HCT116 (cell line): ENCODE data around the gene CCM2. TPM values are rescaled to one million over a fixed set of nuclear protein-coding genes. Genes with fewer than 3 reads are reported as not detected.

Source experiments
- ATAC-seq: fragments of 200-7000 bp; cut with Tn5 transposase; 2 replicates; pipeline ENCODE4 v1.9.1; 2020; ENCODE audit warnings: mild to moderate bottlenecking, moderate library complexity
- BruUV-seq: library from RNA; stranded (reverse); fragments of 400-500 nt; replicated peaks from 2 replicates; lab custom pipeline; 2021; lab: Mats Ljungman, UMichigan
- CTCF ChIA-PET: fragments of 300-600 bp; sonication (Branson Sonifier 250); formaldehyde crosslinking; loops from one replicate; lab custom pipeline; 2021; ENCODE audit warnings: antibody characterized with exemption; lab: Charles Lee
- POLR2A ChIA-PET: fragments of 300-600, 350-600 bp; sonication (Branson Sonifier 250); formaldehyde crosslinking; loops from one replicate; lab custom pipeline; 2021; ENCODE audit warnings: antibody characterized with exemption; lab: Charles Lee
- RAD21 ChIA-PET, 2 experiments: fragments of 300-600 bp; sonication (Branson Sonifier 250); formaldehyde crosslinking; loops; one replicate each; lab custom pipeline; 2023; ENCODE audit warnings: low total read pairs in 2 of 2; ENCODE audit not compliant: uncharacterized antibody in 2 of 2, unreplicated experiment in 2 of 2, low non-redundant PET in 1 of 2; lab: Charles Lee
- DNase-seq: peaks from one replicate; pipeline ENCODE4 v3.0.0-alpha.2; 2010; ENCODE audit warnings: low read depth, low spot score
- H2AFZ ChIP-seq: fragments of 200-600 bp; shearing (Covaris generic), sonication (generic); 2 replicates; pipeline ENCODE4 v1.6.1; 2017; ENCODE audit warnings: low read depth, mixed run types, mixed read lengths, antibody characterized with exemption, low read length; ENCODE audit not compliant: poor library complexity, severe bottlenecking
- H3K27ac ChIP-seq: 2 replicates; pipeline ENCODE4 v1.5.1; 2012; ENCODE audit warnings: low read depth, low read length
- H3K27me3 ChIP-seq: fragments of 200-600 bp; sonication (generic); 2 replicates; pipeline ENCODE4 v1.6.1; 2016; ENCODE audit warnings: mixed run types, low read length, mixed read lengths; ENCODE audit not compliant: insufficient read depth
- H3K36me3 ChIP-seq, 2 experiments: fragments of 200-500 bp in 1 of 2; fragments of 200-600 bp in 1 of 2; sonication (Bioruptor generic) in 1 of 2; sonication (generic) in 1 of 2; 2 replicates each; pipeline versions ENCODE4 v1.5.1 to v1.6.1; 2014 to 2016; ENCODE audit warnings: low read length in 2 of 2, inconsistent platforms in 1 of 2, mixed read lengths in 1 of 2, mixed run types in 1 of 2; ENCODE audit not compliant: insufficient read depth in 2 of 2, control insufficient read depth in 1 of 2
- H3K4me1 ChIP-seq, 2 experiments: fragments of 200-600 bp in 1 of 2; sonication (generic) in 1 of 2; 2 replicates each; pipeline versions ENCODE4 v1.5.1 to v1.6.1; 2012 to 2017; ENCODE audit warnings: low read length in 2 of 2, inconsistent platforms in 1 of 2, mild to moderate bottlenecking in 1 of 2, mixed read lengths in 1 of 2, mixed run types in 1 of 2, moderate library complexity in 1 of 2; ENCODE audit not compliant: insufficient read depth in 2 of 2, control insufficient read depth in 1 of 2
- H3K4me2 ChIP-seq: fragments of 200-600 bp; sonication (generic); 2 replicates; pipeline ENCODE4 v1.6.1; 2017; ENCODE audit warnings: mixed run types, low read length, mixed read lengths
- H3K4me3 ChIP-seq, 2 experiments: fragments of 200-600 bp in 1 of 2; sonication (generic) in 1 of 2; replicated peaks in 1 of 2; 2 replicates each; pipeline ENCODE4 v1.5.1; 2011 to 2016; ENCODE audit warnings: low read length in 2 of 2, control low read depth in 1 of 2, low read depth in 1 of 2, mild to moderate bottlenecking in 1 of 2, mixed read lengths in 1 of 2, mixed run types in 1 of 2
- H3K79me2 ChIP-seq: fragments of 200-600 bp; sonication (generic); 2 replicates; pipeline ENCODE4 v1.6.1; 2017; ENCODE audit warnings: mild to moderate bottlenecking, mixed run types, low read length, moderate library complexity, mixed read lengths; ENCODE audit not compliant: insufficient read depth
- H3K9ac ChIP-seq: fragments of 200-600 bp; sonication (generic); 2 replicates; pipeline ENCODE4 v1.6.1; 2016; ENCODE audit warnings: low read length, mixed read lengths
- H3K9me2 ChIP-seq: fragments of 200-600 bp; sonication (generic), shearing (Covaris generic); 2 replicates; pipeline ENCODE4 v1.6.1; 2017; ENCODE audit warnings: mixed run types, mild to moderate bottlenecking, moderate library complexity; ENCODE audit not compliant: insufficient read depth
- H3K9me3 ChIP-seq, 2 experiments: fragments of 200-500 bp in 1 of 2; fragments of 200-600 bp in 1 of 2; sonication (Bioruptor generic) in 1 of 2; sonication (generic) in 1 of 2; 2 replicates each; pipeline ENCODE4 v1.6.1; 2014 to 2017; ENCODE audit warnings: low read length in 2 of 2, mixed read lengths in 2 of 2, inconsistent platforms in 1 of 2, low read depth in 1 of 2, mild to moderate bottlenecking in 1 of 2, mixed run types in 1 of 2, moderate library complexity in 1 of 2; ENCODE audit not compliant: control insufficient read depth in 1 of 2, insufficient read depth in 1 of 2
- H4K20me1 ChIP-seq: fragments of 200-600 bp; sonication (generic), shearing (Covaris generic); 2 replicates; pipeline ENCODE4 v1.6.1; 2017; ENCODE audit warnings: mixed run types, mild to moderate bottlenecking, moderate library complexity; ENCODE audit not compliant: insufficient read depth
- ATF3 ChIP-seq: IDR thresholded peaks from 2 replicates; pipeline ENCODE4 v1.6.1; 2012
- EGR1 ChIP-seq: IDR thresholded peaks from 2 replicates; pipeline ENCODE4 v1.6.1; 2012; ENCODE audit warnings: low read depth
- ELF1 ChIP-seq: IDR thresholded peaks from 2 replicates; pipeline ENCODE4 v1.6.1; 2012; ENCODE audit warnings: low read depth, borderline replicate concordance
- EZH2 ChIP-seq: fragments of 200-600 bp; sonication (generic); IDR thresholded peaks from 2 replicates; pipeline ENCODE4 v1.6.1; 2017; ENCODE audit warnings: antibody characterized with exemption, mixed run types
- FOSL1 ChIP-seq: IDR thresholded peaks from 2 replicates; pipeline ENCODE4 v1.6.1; 2012; ENCODE audit warnings: low read depth
- POLR2A ChIP-seq: IDR thresholded peaks from 2 replicates; pipeline ENCODE4 v1.7.0; 2011; ENCODE audit warnings: borderline replicate concordance; ENCODE audit not compliant: insufficient read depth, insufficient read length; ENCODE audit errors: extremely low read depth
- POLR2AphosphoS5 ChIP-seq: IDR thresholded peaks from 2 replicates; pipeline ENCODE4 v1.6.1; 2011; ENCODE audit warnings: mild to moderate bottlenecking, low read depth, low read length, moderate library complexity
- REST ChIP-seq: IDR thresholded peaks from 2 replicates; pipeline ENCODE4 v1.6.1; 2012; ENCODE audit warnings: low read depth
- SIN3A ChIP-seq: IDR thresholded peaks from 2 replicates; pipeline ENCODE4 v1.6.1; 2012; ENCODE audit warnings: low read depth
- YY1 ChIP-seq: IDR thresholded peaks from 2 replicates; pipeline ENCODE4 v1.6.1; 2011; ENCODE audit warnings: low read length, low read depth, moderate library complexity, mild to moderate bottlenecking; ENCODE audit not compliant: insufficient replicate concordance; ENCODE audit errors: extremely low read depth
- ZNF274 ChIP-seq: fragments of 200-500 bp; sonication (Bioruptor generic); IDR thresholded peaks from 2 replicates; pipeline ENCODE4 v1.6.1; 2014; ENCODE audit warnings: mild to moderate bottlenecking, low read depth, low read length, inconsistent platforms
- intact Hi-C: fragments of 100-400 bp; cut with micrococcal nuclease; formaldehyde crosslinking; loops from 2 replicates; pipeline ENCODE4 v1.10.0; 2022
- total RNA-seq: library from RNA; stranded (reverse); gene quantifications from one replicate; pipeline ENCODE4 v1.2.1, GENCODE V29; 2021; ENCODE audit not compliant: unreplicated experiment

The CCM2 gene
- total RNA-seq, 1 experiment from 2014 or later: 34.4 TPM

DNA sequence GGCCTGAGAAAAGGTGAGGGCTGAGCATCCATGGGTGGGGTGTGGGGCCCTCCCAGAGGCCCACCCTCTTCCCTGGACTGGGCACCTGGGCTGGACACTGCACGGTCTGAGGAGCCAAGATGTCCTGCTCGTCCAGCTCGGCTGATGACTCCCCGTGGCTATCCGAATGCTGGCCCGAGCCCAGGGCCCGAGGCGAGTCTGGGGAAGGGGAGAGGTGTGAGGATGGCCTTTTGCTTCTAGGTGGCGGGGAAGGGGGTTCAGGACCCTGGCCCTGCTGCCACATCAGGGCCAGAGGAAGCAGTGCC is 81.6 kb downstream of the CCM2 start:
- ChIA-PET CTCF (no interaction called here), POLR2A (no interaction called here), RAD21 (no interaction called here)
- H3K36me3 ChIP-seq: no peaks in the 10 kb centered on the region
- H3K4me3 ChIP-seq: no peak overlapping the region
- no peak overlapping the region for H2AFZ ChIP-seq
- H3K9me3 ChIP-seq: no peaks in the 10 kb centered on the region
- intact Hi-C loops: no loop called here
- TF ChIP-seq REST: no peak
- no peak for TF ChIP-seq ZNF274
- TF ChIP-seq FOSL1: no peak
- DNase-seq (no peak), ATAC-seq (no peak)
- no peak overlapping the region for H3K4me2 ChIP-seq
- BruUV-seq: no TSS peak
- peaks cover 6% of the 10 kb centered on the region in 2 experiments; a peak in 3 of 4 replicates for H3K4me1 ChIP-seq
- H3K27me3 ChIP-seq: no peaks in the 10 kb centered on the region
- no peak overlapping the region for H3K27ac ChIP-seq
- H4K20me1 ChIP-seq: no peaks in the 10 kb centered on the region
- no peak overlapping the region for H3K9ac ChIP-seq
- H3K79me2 ChIP-seq: no peaks in the 10 kb centered on the region
- H3K9me2 ChIP-seq: no peaks in the 10 kb centered on the region

DNA sequence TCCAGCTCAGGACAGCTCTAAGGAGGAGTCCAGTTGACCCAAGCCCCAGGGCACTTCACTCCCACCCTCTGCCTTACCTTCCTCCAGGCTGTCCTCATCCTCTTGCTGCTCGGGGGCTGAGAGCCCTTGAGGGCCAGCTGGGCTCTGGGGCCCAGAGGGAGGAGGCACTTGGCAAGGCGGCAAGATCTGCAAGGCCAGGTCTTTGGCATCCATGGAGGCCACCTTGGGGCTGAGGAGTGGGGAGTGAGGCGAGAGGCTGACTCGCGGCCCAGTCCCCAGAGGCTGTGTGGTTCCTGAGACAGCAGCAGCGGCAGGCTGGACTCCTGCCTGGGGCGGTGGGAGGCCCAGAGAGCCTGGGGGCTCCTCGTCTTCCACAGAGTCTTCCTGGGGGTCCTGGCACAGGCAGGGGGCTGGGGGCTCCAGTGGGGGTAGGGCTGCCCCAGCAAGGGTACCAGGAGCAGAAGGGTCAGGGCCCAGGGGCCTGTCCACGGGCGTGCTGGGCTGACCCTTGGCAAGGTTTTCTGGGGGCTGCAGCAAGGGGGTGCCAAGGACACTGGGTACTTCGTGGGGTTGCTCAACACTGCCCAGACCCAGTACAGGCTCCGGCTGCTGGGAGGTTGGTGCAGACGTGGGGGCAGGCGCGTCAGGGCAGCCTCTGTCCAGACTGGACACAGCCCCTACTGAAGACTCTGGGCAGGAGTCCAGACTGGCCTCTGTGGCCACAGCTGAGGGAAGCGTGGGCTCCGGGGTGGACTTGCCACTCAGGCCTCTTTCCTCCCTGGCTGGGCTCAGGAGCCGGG is 82.2 kb downstream of the CCM2 start:
- no peaks in the 10 kb centered on the region for H3K9me2 ChIP-seq
- H3K36me3 ChIP-seq: no peaks in the 10 kb centered on the region
- intact Hi-C loops: no loop called here
- H3K9me3 ChIP-seq: no peaks in the 10 kb centered on the region
- no peak for TF ChIP-seq YY1
- no peak for TF ChIP-seq EGR1
- TF ChIP-seq SIN3A: no peak
- no peak for TF ChIP-seq EZH2
- no peak for TF ChIP-seq FOSL1
- TF ChIP-seq POLR2AphosphoS5: no peak
- TF ChIP-seq ELF1: no peak
- no peak for TF ChIP-seq ATF3
- TF ChIP-seq POLR2A: no peak
- TF ChIP-seq, all 23 proteins: peak for 0
- Histone ChIP-seq H3K79me2 (no peaks in the 10 kb centered on the region), H4K20me1 (no peaks in the 10 kb centered on the region), H3K4me1 (peaks cover 6% of the 10 kb centered on the region in 2 experiments; a peak in 3 of 4 replicates), H3K9ac (no peak overlapping the region), H3K27me3 (no peaks in the 10 kb centered on the region), H3K4me2 (no peak overlapping the region), H3K27ac (no peak overlapping the region; the same call in 1 of the 2 replicates), H3K4me3 (no peak overlapping the region), H2AFZ (no peak overlapping the region)
- BruUV-seq: no TSS peak
- CTCF ChIA-PET: no interaction called here
- POLR2A ChIA-PET: no interaction called here
- 0 out of 2 replicates have a peak, but pooled peaks have one; percentile 10 for ATAC-seq
- DNase-seq: no peak
- RAD21 ChIA-PET: no interaction called here
